ENCODE data around the gene RAPGEF2. TPM values are rescaled to one million over a fixed set of nuclear protein-coding genes. Genes with fewer than 3 reads are reported as not detected.

The RAPGEF2 gene
- total and polyA plus RNA-seq, 10 of the 15 experiments (the other 5 are each of a cell fraction or from before 2014, with no cell fraction given), result 0.31 to 24.0 (median 2.9) TPM

DNA sequence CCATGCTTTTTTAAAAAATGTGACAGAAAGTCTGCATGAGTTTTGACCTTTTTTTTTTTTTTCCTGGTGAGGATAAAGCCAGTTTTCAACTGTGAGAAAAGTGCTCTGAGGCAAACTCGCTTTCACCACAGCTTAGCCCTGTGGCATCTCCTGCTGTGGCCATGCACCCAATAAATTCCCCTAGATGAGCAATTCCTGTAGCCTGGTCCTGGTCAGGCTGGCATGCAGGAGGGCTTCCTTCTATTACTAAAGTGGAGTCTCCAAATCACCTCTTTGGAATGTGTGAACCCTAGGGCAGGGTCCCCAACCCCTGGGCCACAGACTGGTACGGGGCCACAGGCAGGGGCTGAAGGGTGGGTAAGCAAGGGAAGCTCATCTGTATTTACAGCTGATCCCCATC, 265.4 kb downstream of the RAPGEF2 start:
- in situ Hi-C loops (cut with MboI) (no loop called here), intact Hi-C loops (cut with micrococcal nuclease; ENCODE audit: unreplicated experiment) (no loop called here)
- 10% methylated on average over 1 of the region's 2 CpGs for WGBS (ENCODE audit: insufficient coverage, insufficient replicate concordance, low lambda C conversion rate, missing lambda C conversion rate)
- DNase-seq (ENCODE audit: low read depth, low spot score), result no peak
- Histone ChIP-seq H3K79me2 (ENCODE audit: control insufficient read depth, insufficient read depth, low read length) (no peaks in the 10 kb centered on the region), H3K4me2 (ENCODE audit: control insufficient read depth, insufficient read depth) (peak overlapping the region; percentile 30; the same call in 1 of the 2 replicates), H4K20me1 (ENCODE audit: control insufficient read depth, insufficient read depth) (no peaks in the 10 kb centered on the region), H2AFZ (ENCODE audit: control insufficient read depth, low read depth, low read length) (no peak overlapping the region), H3K9ac (ENCODE audit: control insufficient read depth, insufficient read depth, low read length) (no peak overlapping the region), H3K4me3 (no peak overlapping the region), H3K27me3 (replicated peaks in 1 of 2; ENCODE audit: control insufficient read depth in 2 of 2, insufficient read depth in 2 of 2, low read length in 1 of 2) (no peaks in the 10 kb centered on the region), H3K9me3 (replicated peaks; ENCODE audit: control insufficient read depth, insufficient read depth, low read length) (no peaks in the 10 kb centered on the region; the same call in 2 of the 3 replicates), H3K27ac (ENCODE audit: control insufficient read depth, insufficient read depth) (no peak overlapping the region), H3K4me1 (ENCODE audit: control insufficient read depth, insufficient read depth, low read length) (peaks cover 10% of the 10 kb centered on the region), H3K36me3 (ENCODE audit: control insufficient read depth in 2 of 2, insufficient read depth in 2 of 2, low read length in 1 of 2) (no peaks in the 10 kb centered on the region)
- POLR2A ChIA-PET, result no interaction called here
- SMC1A ChIA-PET (ENCODE audit: uncharacterized antibody, unreplicated experiment), result no interaction called here
- TF ChIP-seq NR2C2 (IDR thresholded peaks at IDR 0.05; ENCODE audit: borderline replicate concordance, control insufficient read depth, insufficient read length, low read depth) (no peak), NRF1 (conservative IDR thresholded peaks at IDR 0.05; ENCODE audit: low read depth, low read length) (no peak), NFIC (IDR thresholded peaks at IDR 0.05; ENCODE audit: low read depth, low read length) (no peak), ZNF217 (IDR thresholded peaks at IDR 0.05) (no peak), YBX1 (IDR thresholded peaks at IDR 0.05) (no peak), DPF2 (IDR thresholded peaks at IDR 0.05) (no peak), FOXM1 (IDR thresholded peaks at IDR 0.05; ENCODE audit: low read depth, low read length) (no peak), MEF2A (IDR thresholded peaks at IDR 0.05; ENCODE audit: insufficient read depth, low read depth, low read length) (no peak), IRF4 (IDR thresholded peaks at IDR 0.05; ENCODE audit: low read depth, low read length) (no peak), PML (IDR thresholded peaks at IDR 0.05; ENCODE audit: low read length) (no peak), CBX5 (IDR thresholded peaks at IDR 0.05; ENCODE audit: low read depth) (no peak), HDAC6 (IDR thresholded peaks at IDR 0.05; ENCODE audit: unreplicated experiment) (no peak), ZNF24 (IDR thresholded peaks at IDR 0.05) (no peak), SUZ12 (IDR thresholded peaks at IDR 0.05; ENCODE audit: unreplicated experiment) (no peak)
- TF ChIP-seq, protein P1, sequence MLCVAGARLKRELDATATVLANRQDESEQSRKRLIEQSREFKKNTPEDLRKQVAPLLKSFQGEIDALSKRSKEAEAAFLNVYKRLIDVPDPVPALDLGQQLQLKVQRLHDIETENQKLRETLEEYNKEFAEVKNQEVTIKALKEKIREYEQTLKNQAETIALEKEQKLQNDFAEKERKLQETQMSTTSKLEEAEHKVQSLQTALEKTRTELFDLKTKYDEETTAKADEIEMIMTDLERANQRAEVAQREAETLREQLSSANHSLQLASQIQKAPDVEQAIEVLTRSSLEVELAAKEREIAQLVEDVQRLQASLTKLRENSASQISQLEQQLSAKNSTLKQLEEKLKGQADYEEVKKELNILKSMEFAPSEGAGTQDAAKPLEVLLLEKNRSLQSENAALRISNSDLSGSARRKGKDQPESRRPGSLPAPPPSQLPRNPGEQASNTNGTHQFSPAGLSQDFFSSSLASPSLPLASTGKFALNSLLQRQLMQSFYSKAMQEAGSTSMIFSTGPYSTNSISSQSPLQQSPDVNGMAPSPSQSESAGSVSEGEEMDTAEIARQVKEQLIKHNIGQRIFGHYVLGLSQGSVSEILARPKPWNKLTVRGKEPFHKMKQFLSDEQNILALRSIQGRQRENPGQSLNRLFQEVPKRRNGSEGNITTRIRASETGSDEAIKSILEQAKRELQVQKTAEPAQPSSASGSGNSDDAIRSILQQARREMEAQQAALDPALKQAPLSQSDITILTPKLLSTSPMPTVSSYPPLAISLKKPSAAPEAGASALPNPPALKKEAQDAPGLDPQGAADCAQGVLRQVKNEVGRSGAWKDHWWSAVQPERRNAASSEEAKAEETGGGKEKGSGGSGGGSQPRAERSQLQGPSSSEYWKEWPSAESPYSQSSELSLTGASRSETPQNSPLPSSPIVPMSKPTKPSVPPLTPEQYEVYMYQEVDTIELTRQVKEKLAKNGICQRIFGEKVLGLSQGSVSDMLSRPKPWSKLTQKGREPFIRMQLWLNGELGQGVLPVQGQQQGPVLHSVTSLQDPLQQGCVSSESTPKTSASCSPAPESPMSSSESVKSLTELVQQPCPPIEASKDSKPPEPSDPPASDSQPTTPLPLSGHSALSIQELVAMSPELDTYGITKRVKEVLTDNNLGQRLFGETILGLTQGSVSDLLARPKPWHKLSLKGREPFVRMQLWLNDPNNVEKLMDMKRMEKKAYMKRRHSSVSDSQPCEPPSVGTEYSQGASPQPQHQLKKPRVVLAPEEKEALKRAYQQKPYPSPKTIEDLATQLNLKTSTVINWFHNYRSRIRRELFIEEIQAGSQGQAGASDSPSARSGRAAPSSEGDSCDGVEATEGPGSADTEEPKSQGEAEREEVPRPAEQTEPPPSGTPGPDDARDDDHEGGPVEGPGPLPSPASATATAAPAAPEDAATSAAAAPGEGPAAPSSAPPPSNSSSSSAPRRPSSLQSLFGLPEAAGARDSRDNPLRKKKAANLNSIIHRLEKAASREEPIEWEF (IDR thresholded peaks at IDR 0.05; ENCODE audit: insufficient replicate concordance, low read depth, low read length), result no peak
- TF ChIP-seq, protein P2, sequence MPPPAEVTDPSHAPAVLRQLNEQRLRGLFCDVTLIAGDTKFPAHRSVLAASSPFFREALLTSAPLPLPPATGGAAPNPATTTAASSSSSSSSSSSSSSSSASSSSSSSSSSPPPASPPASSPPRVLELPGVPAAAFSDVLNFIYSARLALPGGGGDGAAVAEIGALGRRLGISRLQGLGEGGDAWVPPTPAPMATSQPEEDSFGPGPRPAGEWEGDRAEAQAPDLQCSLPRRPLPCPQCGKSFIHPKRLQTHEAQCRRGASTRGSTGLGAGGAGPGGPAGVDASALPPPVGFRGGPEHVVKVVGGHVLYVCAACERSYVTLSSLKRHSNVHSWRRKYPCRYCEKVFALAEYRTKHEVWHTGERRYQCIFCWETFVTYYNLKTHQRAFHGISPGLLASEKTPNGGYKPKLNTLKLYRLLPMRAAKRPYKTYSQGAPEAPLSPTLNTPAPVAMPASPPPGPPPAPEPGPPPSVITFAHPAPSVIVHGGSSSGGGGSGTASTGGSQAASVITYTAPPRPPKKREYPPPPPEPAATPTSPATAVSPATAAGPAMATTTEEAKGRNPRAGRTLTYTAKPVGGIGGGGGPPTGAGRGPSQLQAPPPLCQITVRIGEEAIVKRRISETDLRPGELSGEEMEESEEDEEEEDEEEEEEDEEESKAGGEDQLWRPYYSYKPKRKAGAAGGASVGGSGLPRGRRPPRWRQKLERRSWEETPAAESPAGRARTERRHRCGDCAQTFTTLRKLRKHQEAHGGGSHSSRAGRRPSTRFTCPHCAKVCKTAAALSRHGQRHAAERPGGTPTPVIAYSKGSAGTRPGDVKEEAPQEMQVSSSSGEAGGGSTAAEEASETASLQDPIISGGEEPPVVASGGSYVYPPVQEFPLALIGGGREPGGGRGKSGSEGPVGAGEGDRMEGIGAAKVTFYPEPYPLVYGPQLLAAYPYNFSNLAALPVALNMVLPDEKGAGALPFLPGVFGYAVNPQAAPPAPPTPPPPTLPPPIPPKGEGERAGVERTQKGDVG (CRISPR knock-in tag; IDR thresholded peaks at IDR 0.05), result no peak
- FAIRE-seq, result no peak
- BruUV-seq (replicated peaks), result no TSS peak
- no peak for ATAC-seq
- CTCF ChIA-PET, result no interaction called here
- RAD21 ChIA-PET (ENCODE audit: unreplicated experiment), result no interaction called here
